H9 (cell line): ENCODE data around the gene NEURL1. TPM values are rescaled to one million over a fixed set of nuclear protein-coding genes. Genes with fewer than 3 reads are reported as not detected.

Experiments
- DNase-seq: peaks from one replicate; pipeline ENCODE4 v3.0.0-alpha.2; 2017
- H2AFZ ChIP-seq: one replicate; pipeline ENCODE4 v1.6.1; 2013; ENCODE audit warnings: mild to moderate bottlenecking, low read length, control low read depth, moderate library complexity
- H2AK5ac ChIP-seq: 2 replicates; pipeline ENCODE4 v1.6.1; 2013; ENCODE audit warnings: low read length, control low read depth, mixed read lengths; ENCODE audit not compliant: insufficient read length
- H2BK120ac ChIP-seq: one replicate; pipeline ENCODE4 v1.6.1; 2013; ENCODE audit warnings: low read depth, mild to moderate bottlenecking, low read length, control low read depth, inconsistent platforms; ENCODE audit not compliant: poor library complexity, severe bottlenecking
- H2BK12ac ChIP-seq: 2 replicates; pipeline ENCODE4 v1.6.1; 2013; ENCODE audit warnings: low read length, control low read depth, mixed read lengths, low read depth; ENCODE audit not compliant: insufficient read length
- H2BK15ac ChIP-seq: 2 replicates; pipeline ENCODE4 v1.6.1; 2013; ENCODE audit warnings: low read depth, low read length, control low read depth
- H2BK20ac ChIP-seq: one replicate; pipeline ENCODE4 v1.6.1; 2013; ENCODE audit warnings: low read depth, mild to moderate bottlenecking, low read length, control low read depth, inconsistent platforms; ENCODE audit not compliant: poor library complexity, severe bottlenecking
- H2BK5ac ChIP-seq: 2 replicates; pipeline ENCODE4 v1.6.1; 2013; ENCODE audit warnings: low read length, control low read depth, mixed read lengths; ENCODE audit not compliant: insufficient read length
- H3K14ac ChIP-seq: 2 replicates; pipeline ENCODE4 v1.6.1; 2013; ENCODE audit warnings: low read length, control low read depth; ENCODE audit not compliant: insufficient read depth
- H3K18ac ChIP-seq: 2 replicates; pipeline ENCODE4 v1.6.1; 2013; ENCODE audit warnings: low read depth, mild to moderate bottlenecking, mixed read lengths, low read length, control low read depth; ENCODE audit not compliant: insufficient read length
- H3K23ac ChIP-seq: 2 replicates; pipeline ENCODE4 v1.6.1; 2013; ENCODE audit warnings: low read length, control low read depth, mixed read lengths, low read depth; ENCODE audit not compliant: insufficient read length
- H3K23me2 ChIP-seq: 2 replicates; pipeline ENCODE4 v1.6.1; 2013; ENCODE audit warnings: low read depth, mild to moderate bottlenecking, mixed read lengths, low read length, control low read depth; ENCODE audit not compliant: insufficient read length, poor library complexity, severe bottlenecking
- H3K27ac ChIP-seq: 2 replicates; pipeline ENCODE4 v1.5.1; 2013; ENCODE audit warnings: low read length, control low read depth, mixed read lengths, low read depth; ENCODE audit not compliant: insufficient read length
- H3K27me3 ChIP-seq: 2 replicates; pipeline ENCODE4 v1.6.1; 2013; ENCODE audit warnings: low read length, control low read depth, inconsistent platforms; ENCODE audit not compliant: insufficient read depth
- H3K4ac ChIP-seq: 2 replicates; pipeline ENCODE4 v1.6.1; 2013; ENCODE audit warnings: low read depth, mild to moderate bottlenecking, control low read depth, inconsistent platforms, low read length, moderate library complexity
- H3K4me1 ChIP-seq: 2 replicates; pipeline ENCODE4 v1.6.1; 2013; ENCODE audit warnings: low read length, control low read depth, inconsistent platforms; ENCODE audit not compliant: insufficient read depth
- H3K4me2 ChIP-seq: 2 replicates; pipeline ENCODE4 v1.6.1; 2013; ENCODE audit warnings: low read length, control low read depth, mixed read lengths; ENCODE audit not compliant: insufficient read length, insufficient read depth
- H3K56ac ChIP-seq: 2 replicates; pipeline ENCODE4 v1.6.1; 2013; ENCODE audit warnings: low read depth, mild to moderate bottlenecking, mixed read lengths, low read length, control low read depth; ENCODE audit not compliant: insufficient read length
- H3K79me1 ChIP-seq: 2 replicates; pipeline ENCODE4 v1.6.1; 2013; ENCODE audit warnings: low read depth, mild to moderate bottlenecking, moderate library complexity, low read length, control low read depth, inconsistent platforms; ENCODE audit not compliant: insufficient read depth, poor library complexity, severe bottlenecking
- H3K79me2 ChIP-seq: 2 replicates; pipeline ENCODE4 v1.6.1; 2013; ENCODE audit warnings: low read length, control low read depth, inconsistent platforms; ENCODE audit not compliant: insufficient read depth
- H3K9ac ChIP-seq: 2 replicates; pipeline ENCODE4 v1.6.1; 2013; ENCODE audit warnings: low read length, control low read depth, mixed read lengths; ENCODE audit not compliant: insufficient read length; ENCODE audit errors: extremely low read depth
- H3K9me3 ChIP-seq: one replicate; pipeline ENCODE4 v1.6.1; 2013; ENCODE audit warnings: low read depth, low read length, inconsistent platforms; ENCODE audit not compliant: control insufficient read depth
- H3T11ph ChIP-seq: one replicate; pipeline ENCODE4 v1.6.1; 2013; ENCODE audit warnings: mild to moderate bottlenecking, low read length, control low read depth, inconsistent platforms
- H4K20me1 ChIP-seq: one replicate; pipeline ENCODE4 v1.6.1; 2013; ENCODE audit not compliant: control insufficient read depth, insufficient read length, insufficient read depth
- H4K5ac ChIP-seq: 2 replicates; pipeline ENCODE4 v1.6.1; 2013; ENCODE audit warnings: low read depth, mild to moderate bottlenecking, mixed read lengths, low read length, control low read depth; ENCODE audit not compliant: insufficient read length
- H4K8ac ChIP-seq: replicated peaks from 2 replicates; pipeline ENCODE4 v1.6.1; 2013; ENCODE audit warnings: low read length, control low read depth, mixed read lengths, low read depth; ENCODE audit not compliant: insufficient read length
- H4K91ac ChIP-seq: 2 replicates; pipeline ENCODE4 v1.6.1; 2013; ENCODE audit warnings: low read depth, mild to moderate bottlenecking, moderate library complexity, mixed read lengths, low read length, control low read depth; ENCODE audit not compliant: insufficient read length
- H3K27ac Mint-ChIP-seq, 3 experiments: 2 replicates in 2 of 3; 3 replicates in 1 of 3; pipeline ENCODE4 v1.8.0; 2020 to 2021; ENCODE audit warnings: mixed read lengths in 3 of 3, mild to moderate bottlenecking in 1 of 3, moderate library complexity in 1 of 3
- H3K27me3 Mint-ChIP-seq: 2 replicates; pipeline ENCODE4 v1.8.0; 2021; ENCODE audit warnings: low read depth, mild to moderate bottlenecking, moderate library complexity, mixed read lengths
- H3K36me3 Mint-ChIP-seq, 3 experiments: 2 replicates in 2 of 3; 3 replicates in 1 of 3; pipeline ENCODE4 v1.8.0; 2020 to 2021; ENCODE audit warnings: low read depth in 3 of 3, mixed read lengths in 3 of 3; ENCODE audit not compliant: insufficient read depth in 1 of 3
- H3K4me1 Mint-ChIP-seq, 2 experiments: 2 replicates each; pipeline ENCODE4 v1.8.0; 2020; ENCODE audit warnings: mixed read lengths in 2 of 2
- H3K4me3 Mint-ChIP-seq, 2 experiments: 2 replicates in 1 of 2; 3 replicates in 1 of 2; pipeline ENCODE4 v1.8.0; 2020 to 2021; ENCODE audit warnings: mild to moderate bottlenecking in 2 of 2, mixed read lengths in 2 of 2, moderate library complexity in 1 of 2
- H3K9me3 Mint-ChIP-seq, 2 experiments: 2 replicates in 1 of 2; 3 replicates in 1 of 2; pipeline ENCODE4 v1.8.0; 2020; ENCODE audit warnings: mild to moderate bottlenecking in 2 of 2, mixed read lengths in 2 of 2, moderate library complexity in 1 of 2
- WGBS: extraction: QIAGEN DNeasy Blood & Tissue Kit; methylation state at CpG from one replicate; pipeline ENCODE4 v1.1.7; 2013; ENCODE audit warnings: missing lambda C conversion rate, low lambda C conversion rate, mixed read lengths; ENCODE audit not compliant: insufficient read length; ENCODE audit errors: extremely low coverage; 5-methylcytosine and 5-hydroxymethylcytosine counted together
- total RNA-seq: library from RNA; stranded (reverse); gene quantifications from 2 replicates; pipeline ENCODE4 v1.2.1, GENCODE V29; 2021
- TF ChIP-seq, protein P1 (sequence below): fragments of 200-600 bp; sonication (generic); conservative IDR thresholded peaks from 3 replicates; pipeline ENCODE4 v1.8.0; 2021; ENCODE audit warnings: antibody characterized with exemption, mild to moderate bottlenecking

The NEURL1 gene
- total RNA-seq, 1 experiment from 2014 or later: 1.2 TPM

DNA sequence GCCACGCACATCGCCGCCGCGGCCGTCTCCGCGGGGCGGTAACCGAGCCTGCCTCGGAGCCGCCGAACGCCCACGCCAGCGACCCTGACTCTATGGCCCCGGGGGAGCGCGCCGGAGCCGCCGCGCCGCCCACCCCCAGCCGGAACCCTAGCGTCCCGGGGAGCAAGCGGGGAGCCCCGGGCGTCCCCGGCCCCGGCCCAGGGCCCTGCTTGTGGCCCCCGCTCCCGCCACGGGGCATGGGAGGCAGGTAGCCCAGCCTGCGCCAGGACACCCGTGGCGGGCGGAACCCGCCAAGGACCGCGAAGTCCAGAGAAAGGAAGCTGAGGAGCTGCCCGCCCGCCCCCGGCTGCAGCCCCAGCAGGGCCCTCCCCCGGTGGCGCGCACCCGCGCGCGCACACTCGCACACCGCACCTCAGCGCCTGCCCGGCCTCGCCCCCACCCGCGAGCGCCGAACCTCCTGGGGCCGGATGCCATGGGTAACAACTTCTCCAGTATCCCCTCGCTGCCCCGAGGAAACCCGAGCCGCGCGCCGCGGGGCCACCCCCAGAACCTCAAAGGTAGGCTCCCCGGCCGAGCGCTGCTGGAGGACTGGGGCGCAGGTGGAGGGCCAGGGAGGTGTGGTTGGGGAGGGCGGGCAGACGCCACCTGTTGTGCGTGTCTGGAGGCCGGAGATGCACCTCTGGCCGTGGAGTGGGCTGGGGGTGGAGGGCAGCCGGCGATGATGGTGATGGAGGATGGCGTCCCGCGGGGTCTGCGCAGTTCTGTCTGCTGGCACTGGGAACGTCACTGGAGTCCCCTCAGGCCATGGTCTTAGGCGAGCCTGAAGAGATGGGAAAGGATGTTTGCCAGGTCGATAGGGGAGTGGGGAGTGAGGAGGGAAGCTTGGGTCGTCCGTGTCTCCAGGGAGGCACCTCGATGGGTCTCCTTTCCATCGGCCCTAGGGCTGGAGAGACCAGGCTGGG lies 692 bp downstream of the NEURL1 start:
- H3K9me3 Mint-ChIP-seq: no peaks in the 10 kb centered on the region
- peaks cover 17 to 21% of the 10 kb centered on the region in 2 experiments for H3K4me1 Mint-ChIP-seq
- H3K27me3 ChIP-seq: peaks cover 10% of the 10 kb centered on the region; the same call in 1 of the 2 replicates

More for the DNA sequence above, 692 bp downstream of the NEURL1 start:
- no peaks in the 10 kb centered on the region for H3K9me3 ChIP-seq
- H3K27ac ChIP-seq: no peak overlapping the region
- H3K27me3 Mint-ChIP-seq: peaks cover 74% of the 10 kb centered on the region
- H3K36me3 Mint-ChIP-seq: no peaks in the 10 kb centered on the region
- H3K56ac ChIP-seq: no peak overlapping the region
- TF ChIP-seq, protein P1, sequence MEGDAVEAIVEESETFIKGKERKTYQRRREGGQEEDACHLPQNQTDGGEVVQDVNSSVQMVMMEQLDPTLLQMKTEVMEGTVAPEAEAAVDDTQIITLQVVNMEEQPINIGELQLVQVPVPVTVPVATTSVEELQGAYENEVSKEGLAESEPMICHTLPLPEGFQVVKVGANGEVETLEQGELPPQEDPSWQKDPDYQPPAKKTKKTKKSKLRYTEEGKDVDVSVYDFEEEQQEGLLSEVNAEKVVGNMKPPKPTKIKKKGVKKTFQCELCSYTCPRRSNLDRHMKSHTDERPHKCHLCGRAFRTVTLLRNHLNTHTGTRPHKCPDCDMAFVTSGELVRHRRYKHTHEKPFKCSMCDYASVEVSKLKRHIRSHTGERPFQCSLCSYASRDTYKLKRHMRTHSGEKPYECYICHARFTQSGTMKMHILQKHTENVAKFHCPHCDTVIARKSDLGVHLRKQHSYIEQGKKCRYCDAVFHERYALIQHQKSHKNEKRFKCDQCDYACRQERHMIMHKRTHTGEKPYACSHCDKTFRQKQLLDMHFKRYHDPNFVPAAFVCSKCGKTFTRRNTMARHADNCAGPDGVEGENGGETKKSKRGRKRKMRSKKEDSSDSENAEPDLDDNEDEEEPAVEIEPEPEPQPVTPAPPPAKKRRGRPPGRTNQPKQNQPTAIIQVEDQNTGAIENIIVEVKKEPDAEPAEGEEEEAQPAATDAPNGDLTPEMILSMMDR: no peak
- H2AFZ ChIP-seq: no peak overlapping the region
- DNase-seq: no peak
- peaks cover 4% of the 10 kb centered on the region for H3K23me2 ChIP-seq
- H3K79me1 ChIP-seq: no peaks in the 10 kb centered on the region
- H3K4me2 ChIP-seq: peak overlapping the region; percentile 39
- no peak overlapping the region for H3K23ac ChIP-seq
- H2BK15ac ChIP-seq: no peak overlapping the region
- no CpG with 5 or more reads among the region's 92 CpGs for WGBS
- no peak overlapping the region for H3T11ph ChIP-seq
- H3K4me1 ChIP-seq: no peaks in the 10 kb centered on the region; the same call in 1 of the 2 replicates
- no peaks in the 10 kb centered on the region for H4K20me1 ChIP-seq
- no peak overlapping the region for H4K8ac ChIP-seq
- H2AK5ac ChIP-seq: no peak overlapping the region
- no peak overlapping the region for H3K4ac ChIP-seq
- H2BK12ac ChIP-seq: no peak overlapping the region
- H3K18ac ChIP-seq: no peak overlapping the region
- H3K27ac Mint-ChIP-seq: no peak overlapping the region
- H4K5ac ChIP-seq: no peak overlapping the region
- H2BK5ac ChIP-seq: no peak overlapping the region
- H3K79me2 ChIP-seq: no peaks in the 10 kb centered on the region
- no peak overlapping the region for H3K9ac ChIP-seq
- peak overlapping the region; percentile 74 to 85 for H3K4me3 Mint-ChIP-seq
- H3K14ac ChIP-seq: no peak overlapping the region; the same call in 1 of the 2 replicates
- no peak overlapping the region for H2BK20ac ChIP-seq
- H2BK120ac ChIP-seq: no peak overlapping the region
- no peak overlapping the region for H4K91ac ChIP-seq
